ENCODE measurements around the gene HMCN1. TPM values are rescaled to one million over a fixed set of nuclear protein-coding genes. Genes with fewer than 3 reads are reported as not detected.

The HMCN1 gene
- total RNA-seq, 1 donor from 2014 or later, result 8.6 TPM

GRCh38 chr1:185798505-185798904, 64.3 kb downstream of the HMCN1 start:
- ATAC-seq (no peak), DNase-seq (ENCODE audit: low spot score) (no peak)

GRCh38 chr1:185803241-185803640, 69.0 kb downstream of the HMCN1 start:
- no peak for DNase-seq (ENCODE audit: low spot score)
- no peak for ATAC-seq

- no peak for ATAC-seq
These were observed 70.0 kb downstream of the HMCN1 start for GRCh38 chr1:185804206-185804605.

GRCh38 chr1:185804608-185805007, 70.4 kb downstream of the HMCN1 start:
- DNase-seq (ENCODE audit: low spot score) (no peak), ATAC-seq (no peak)

More at GRCh38 chr1:185804206-185804605, 70.0 kb downstream of the HMCN1 start:
- no peak for DNase-seq (ENCODE audit: low spot score)

- no peak for ATAC-seq
These were observed 73.1 kb downstream of the HMCN1 start for GRCh38 chr1:185807275-185807674.

GRCh38 chr1:185808631-185809030, 74.4 kb downstream of the HMCN1 start:
- DNase-seq (ENCODE audit: low spot score) (no peak), ATAC-seq (no peak)

More at GRCh38 chr1:185807275-185807674, 73.1 kb downstream of the HMCN1 start:
- no peak for DNase-seq (ENCODE audit: low spot score)

- no peak for ATAC-seq
- no peak for DNase-seq (ENCODE audit: low spot score)
These were observed 77.0 kb downstream of the HMCN1 start for GRCh38 chr1:185811073-185811709.

- DNase-seq (ENCODE audit: low spot score) (no peak), ATAC-seq (no peak)
These were observed 78.7 kb downstream of the HMCN1 start for GRCh38 chr1:185812934-185813333.

- DNase-seq (ENCODE audit: low spot score), result no peak
- ATAC-seq, result peak; percentile 86
These were observed 79.3 kb downstream of the HMCN1 start for GRCh38 chr1:185813401-185813979.

- ATAC-seq, result no peak
- DNase-seq (ENCODE audit: low spot score), result no peak
These were observed 82.3 kb downstream of the HMCN1 start for GRCh38 chr1:185816460-185816859.

- ATAC-seq (no peak), DNase-seq (ENCODE audit: low spot score) (no peak)
These were observed 85.6 kb downstream of the HMCN1 start for GRCh38 chr1:185819798-185820197.

GRCh38 chr1:185821612-185822385, 87.6 kb downstream of the HMCN1 start:
- peak; percentile 46 for ATAC-seq
- DNase-seq (ENCODE audit: low spot score), result no peak

GRCh38 chr1:185823467-185823866, 89.3 kb downstream of the HMCN1 start:
- DNase-seq (ENCODE audit: low spot score) (no peak), ATAC-seq (no peak)

GRCh38 chr1:185824106-185824505, 89.9 kb downstream of the HMCN1 start:
- DNase-seq (ENCODE audit: low spot score) (no peak), ATAC-seq (no peak)

- ATAC-seq (no peak), DNase-seq (ENCODE audit: low spot score) (no peak)
These were observed 91.4 kb downstream of the HMCN1 start for GRCh38 chr1:185825556-185825955.

- no peak for DNase-seq (ENCODE audit: low spot score)
- no peak for ATAC-seq
These were observed 100.2 kb downstream of the HMCN1 start for GRCh38 chr1:185834371-185834905.

GRCh38 chr1:185835191-185835590, 101.0 kb downstream of the HMCN1 start:
- DNase-seq (ENCODE audit: low spot score) (no peak), ATAC-seq (no peak)

- ATAC-seq (no peak), DNase-seq (ENCODE audit: low spot score) (no peak)
These were observed 103.5 kb downstream of the HMCN1 start for GRCh38 chr1:185837711-185838110.

GRCh38 chr1:185838111-185838510, 103.9 kb downstream of the HMCN1 start:
- ATAC-seq (no peak), DNase-seq (ENCODE audit: low spot score) (no peak)

GRCh38 chr1:185840880-185841279, 106.7 kb downstream of the HMCN1 start:
- no peak for DNase-seq (ENCODE audit: low spot score)
- ATAC-seq, result no peak

GRCh38 chr1:185843297-185843869, 109.2 kb downstream of the HMCN1 start:
- DNase-seq (ENCODE audit: low spot score), result no peak
- ATAC-seq, result no peak

All from left lobe of liver (tissue), 2 donors.